Adrenal gland (tissue), 5 donors: Measurements from ENCODE around the gene PHF2.

Source experiments
- POLR2A ChIP-seq, 2 donors: fragments of 450-650 bp; IDR thresholded peaks; one replicate each; pipeline ENCODE4 v1.6.1; 2017; ENCODE audit warnings: antibody characterized with exemption in 2 of 2, mild to moderate bottlenecking in 2 of 2, moderate library complexity in 1 of 2
- TF ChIP-seq, protein P1 (sequence below), 6 experiments: fragments of 450-650 bp in 4 of 6; fragments of 200-600 bp in 2 of 6; sonication (generic) in 1 of 6; IDR thresholded peaks; 1 replicate in 5 of 6; 2 replicates in 1 of 6; pipeline versions ENCODE4 v1.5.1 to v1.8.0; 2016 to 2021; ENCODE audit warnings: antibody characterized with exemption in 6 of 6, mild to moderate bottlenecking in 2 of 6, moderate library complexity in 1 of 6
- donor health status: DM: no; HTN: no; CAD: no.

DNA sequence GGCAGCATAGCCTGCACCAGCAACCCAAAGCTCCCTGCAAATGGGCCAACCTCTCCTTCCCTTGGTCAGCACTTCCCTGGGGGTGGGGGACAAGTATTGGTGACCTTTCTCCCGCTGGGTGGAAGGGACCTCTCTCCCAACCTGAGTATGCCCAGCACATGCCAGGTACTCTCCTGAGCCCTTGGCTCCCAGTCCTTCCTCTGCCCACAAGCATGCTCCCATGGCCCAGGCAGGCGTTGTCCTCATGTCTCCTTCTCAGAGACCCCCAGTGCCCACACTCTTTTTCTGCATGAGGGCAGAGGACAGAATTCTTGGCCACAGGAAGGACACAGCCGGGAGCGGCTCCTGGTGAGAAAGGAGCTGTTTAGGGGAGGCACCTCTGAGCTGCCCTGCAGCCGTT lies 60.3 kb downstream of the PHF2 start:
- TF ChIP-seq, protein P1, sequence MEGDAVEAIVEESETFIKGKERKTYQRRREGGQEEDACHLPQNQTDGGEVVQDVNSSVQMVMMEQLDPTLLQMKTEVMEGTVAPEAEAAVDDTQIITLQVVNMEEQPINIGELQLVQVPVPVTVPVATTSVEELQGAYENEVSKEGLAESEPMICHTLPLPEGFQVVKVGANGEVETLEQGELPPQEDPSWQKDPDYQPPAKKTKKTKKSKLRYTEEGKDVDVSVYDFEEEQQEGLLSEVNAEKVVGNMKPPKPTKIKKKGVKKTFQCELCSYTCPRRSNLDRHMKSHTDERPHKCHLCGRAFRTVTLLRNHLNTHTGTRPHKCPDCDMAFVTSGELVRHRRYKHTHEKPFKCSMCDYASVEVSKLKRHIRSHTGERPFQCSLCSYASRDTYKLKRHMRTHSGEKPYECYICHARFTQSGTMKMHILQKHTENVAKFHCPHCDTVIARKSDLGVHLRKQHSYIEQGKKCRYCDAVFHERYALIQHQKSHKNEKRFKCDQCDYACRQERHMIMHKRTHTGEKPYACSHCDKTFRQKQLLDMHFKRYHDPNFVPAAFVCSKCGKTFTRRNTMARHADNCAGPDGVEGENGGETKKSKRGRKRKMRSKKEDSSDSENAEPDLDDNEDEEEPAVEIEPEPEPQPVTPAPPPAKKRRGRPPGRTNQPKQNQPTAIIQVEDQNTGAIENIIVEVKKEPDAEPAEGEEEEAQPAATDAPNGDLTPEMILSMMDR (IDR thresholded peaks at IDR 0.05), result no peak
- no peak for TF ChIP-seq POLR2A (IDR thresholded peaks at IDR 0.05)
